Measurements from ENCODE around the gene RNF146. TPM values are rescaled to one million over a fixed set of nuclear protein-coding genes. Genes with fewer than 3 reads are reported as not detected.

The RNF146 gene
- total and polyA plus RNA-seq, 10 of the 15 experiments (the other 5 are each of a cell fraction or from before 2014, with no cell fraction given) = 9.3 to 33.0 (median 17.8) TPM

GRCh38 chr6:127297502-127298070 is 30.9 kb downstream of the RNF146 start:
- in situ Hi-C loops (cut with MboI) = loop anchor here (25.0 kb wide), 1 partner anchor 1510 kb away; the partner anchor contains the start of gene NCOA7
- TF ChIP-seq SUPT20H (IDR thresholded peaks at IDR 0.05; ENCODE audit: borderline replicate concordance, control insufficient read depth, low read depth, low read length) (no peak), ESRRA (IDR thresholded peaks at IDR 0.05; ENCODE audit: low read length) (no peak), TARDBP (IDR thresholded peaks at IDR 0.05; ENCODE audit: borderline replicate concordance) (no peak), SREBF1 (IDR thresholded peaks at IDR 0.05; ENCODE audit: low read length) (no peak), ZNF217 (IDR thresholded peaks at IDR 0.05) (no peak), CTCF (IDR thresholded peaks at IDR 0.05 in 2 of 3, conservative IDR thresholded peaks at IDR 0.05 in 1 of 3; ENCODE audit: control insufficient read depth in 2 of 3, extremely low read depth in 1 of 3, insufficient read depth in 1 of 3, low read depth in 3 of 3, low read length in 3 of 3) (no peak), ZNF24 (IDR thresholded peaks at IDR 0.05) (no peak), EED (IDR thresholded peaks at IDR 0.05; ENCODE audit: low read depth) (no peak)
- H2AFZ ChIP-seq (ENCODE audit: control insufficient read depth, low read depth, low read length) = no peak overlapping the region
- RAD21 ChIA-PET (ENCODE audit: unreplicated experiment) = no interaction called here
- no peaks in the 10 kb centered on the region for H4K20me1 ChIP-seq (ENCODE audit: control insufficient read depth, insufficient read depth)
- H3K9me3 ChIP-seq (replicated peaks; ENCODE audit: control insufficient read depth, insufficient read depth, low read length) = no peaks in the 10 kb centered on the region
- intact Hi-C loops (cut with micrococcal nuclease; ENCODE audit: unreplicated experiment) = no loop called here
- no peaks in the 10 kb centered on the region; the same call in 1 of the 2 replicates for H3K79me2 ChIP-seq (ENCODE audit: control insufficient read depth, insufficient read depth, low read length)
- BruUV-seq (replicated peaks) = no TSS peak
- no peak for ATAC-seq
- H3K4me3 ChIP-seq = no peak overlapping the region
- 92% methylated on average over 4 of the region's 4 CpGs for WGBS (ENCODE audit: insufficient coverage, insufficient replicate concordance, low lambda C conversion rate, missing lambda C conversion rate)
- FAIRE-seq = no peak
- H3K9ac ChIP-seq (ENCODE audit: control insufficient read depth, insufficient read depth, low read length) = no peak overlapping the region
- no peak overlapping the region for H3K27ac ChIP-seq (ENCODE audit: control insufficient read depth, insufficient read depth)
- H3K36me3 ChIP-seq (ENCODE audit: control insufficient read depth in 2 of 2, insufficient read depth in 2 of 2, low read length in 1 of 2) = peaks cover 0 to 8% of the 10 kb centered on the region in 2 experiments; a peak in 1 of 4 replicates
- H3K4me1 ChIP-seq (ENCODE audit: control insufficient read depth, insufficient read depth, low read length) = no peaks in the 10 kb centered on the region
- POLR2A ChIA-PET = no interaction called here
- DNase-seq (ENCODE audit: low read depth, low spot score) = no peak
- SMC1A ChIA-PET (ENCODE audit: uncharacterized antibody, unreplicated experiment) = interaction anchor here (0.9 to 1.2 kb wide), 3 partner anchors 20 to 123 kb away, joined by 3 to 4 read pairs (median 3); no protein-coding TSS in a partner anchor
- no peak overlapping the region for H3K4me2 ChIP-seq (ENCODE audit: control insufficient read depth, insufficient read depth)
- no peaks in the 10 kb centered on the region for H3K27me3 ChIP-seq (replicated peaks in 1 of 2; ENCODE audit: control insufficient read depth in 2 of 2, insufficient read depth in 2 of 2, low read length in 1 of 2)
- CTCF ChIA-PET = interaction anchor here (1.1 to 6.3 kb wide), 3 partner anchors 9 to 344 kb away, joined by 3 to 55 read pairs (median 5); no protein-coding TSS in a partner anchor
